A549 (cell line): ENCODE measurements around the gene DLG1. TPM values are rescaled to one million over a fixed set of nuclear protein-coding genes. Genes with fewer than 3 reads are reported as not detected.

Experiments used
- ATAC-seq, 2 experiments: fragments of 200-7000 bp in 1 of 2; fragments of >200 bp in 1 of 2; cut with Nextera tagmentation in 1 of 2; cut with Tn5 transposase in 1 of 2; 3 replicates each; pipeline versions ENCODE4 v1.8.0 to v1.9.1; 2018 to 2020; ENCODE audit warnings: mild to moderate bottlenecking in 1 of 2, moderate library complexity in 1 of 2
- CTCF ChIA-PET: fragments of 300-600 bp; sonication (Branson Sonifier 250); formaldehyde crosslinking; extraction: SDS; loops from one replicate; lab custom pipeline; 2021; ENCODE audit warnings: antibody characterized with exemption, inconsistent platforms; lab: Yijun Ruan, JAX
- POLR2A ChIA-PET: fragments of 350-600 bp; formaldehyde crosslinking; extraction: SDS; loops from one replicate; lab custom pipeline; 2021; ENCODE audit warnings: antibody characterized with exemption, inconsistent platforms; lab: Yijun Ruan, JAX
- DNase-seq, 2 experiments: peaks; one replicate each; pipeline versions ENCODE4 v3.0.0 to v3.0.0-alpha.2; 2011 to 2016; ENCODE audit warnings: low read depth in 1 of 2, low spot score in 1 of 2
- FAIRE-seq: peaks from 2 replicates; lab custom pipeline; 2011; peaks lifted over from hg19 to GRCh38; lab: Jason Lieb, UNC
- H3K27ac ChIP-seq, 2 experiments: fragments of >200 bp; sonication (Bioruptor Twin); formaldehyde crosslinking; 3 replicates each; pipeline ENCODE4 v1.5.1; 2016 to 2017
- H3K4me1 ChIP-seq: fragments of >200 bp; sonication (Bioruptor Twin); formaldehyde crosslinking; 3 replicates; pipeline ENCODE4 v1.6.1; 2016
- H3K4me2 ChIP-seq: fragments of >200 bp; sonication (Bioruptor Twin); formaldehyde crosslinking; 3 replicates; pipeline ENCODE4 v1.6.1; 2016
- H3K4me3 ChIP-seq: fragments of >200 bp; sonication (Bioruptor Twin); formaldehyde crosslinking; 3 replicates; pipeline ENCODE4 v1.5.1; 2016
- H3K9me3 ChIP-seq: fragments of >200 bp; sonication (Bioruptor Twin); formaldehyde crosslinking; 3 replicates; pipeline ENCODE4 v1.6.1; 2016
- CBX2 ChIP-seq: fragments of 200-600 bp; sonication (generic); IDR thresholded peaks from 2 replicates; pipeline ENCODE4 v1.6.1; 2016; ENCODE audit warnings: low read depth, mild to moderate bottlenecking, borderline replicate concordance
- CBX8 ChIP-seq: fragments of 200-600 bp; sonication (generic); IDR thresholded peaks from 2 replicates; pipeline ENCODE4 v1.6.1; 2016
- CEBPB ChIP-seq, 2 experiments: fragments of >200 bp in 1 of 2; sonication (Bioruptor Twin) in 1 of 2; formaldehyde crosslinking in 1 of 2; IDR thresholded peaks; 2 replicates each; pipeline ENCODE4 v1.6.1; 2012 to 2016
- CHD2 ChIP-seq: fragments of 150-350 bp; IDR thresholded peaks from 2 replicates; pipeline ENCODE4 v1.6.1; 2014; ENCODE audit warnings: low read length; ENCODE audit not compliant: partially characterized antibody
- GATA3 ChIP-seq: IDR thresholded peaks from 2 replicates; pipeline ENCODE4 v1.6.1; 2012; ENCODE audit warnings: borderline replicate concordance
- HEYL ChIP-seq: fragments of 250-450 bp; sonication (Bioruptor Pico); IDR thresholded peaks from 2 replicates; pipeline ENCODE4 v1.8.0; 2021; ENCODE audit warnings: mild to moderate bottlenecking, moderate library complexity
- JUN ChIP-seq, 2 experiments: fragments of >200 bp; sonication (Bioruptor Twin); formaldehyde crosslinking; IDR thresholded peaks; 2 replicates in 1 of 2; 3 replicates in 1 of 2; pipeline ENCODE4 v1.6.1; 2016 to 2017
- KDM5A ChIP-seq: fragments of 200-600 bp; sonication (generic); IDR thresholded peaks from 2 replicates; pipeline ENCODE4 v1.6.1; 2016; ENCODE audit warnings: antibody characterized with exemption, mild to moderate bottlenecking
- MAFK ChIP-seq: fragments of 450-650 bp; IDR thresholded peaks from 2 replicates; pipeline ENCODE4 v1.6.1; 2014; ENCODE audit not compliant: partially characterized antibody
- RFX5 ChIP-seq: fragments of 450-650 bp; IDR thresholded peaks from 2 replicates; pipeline ENCODE4 v1.7.1; 2014; ENCODE audit warnings: antibody characterized with exemption, mild to moderate bottlenecking, moderate library complexity
- RNF2 ChIP-seq: fragments of 200-600 bp; sonication (generic); IDR thresholded peaks from 2 replicates; pipeline ENCODE4 v1.6.1; 2016; ENCODE audit warnings: low read depth, mild to moderate bottlenecking, antibody characterized with exemption, moderate library complexity, borderline replicate concordance
- TFCP2L1 ChIP-seq: fragments of 250-450 bp; sonication (Bioruptor Pico); IDR thresholded peaks from 2 replicates; pipeline ENCODE4 v1.5.0; 2021; ENCODE audit warnings: mild to moderate bottlenecking
- ZFP36 ChIP-seq: fragments of 450-650 bp; IDR thresholded peaks from 2 replicates; pipeline ENCODE4 v1.6.1; 2014; ENCODE audit warnings: borderline replicate concordance; ENCODE audit not compliant: partially characterized antibody
- ZSCAN20 ChIP-seq: fragments of 250-450 bp; sonication (Bioruptor Pico); IDR thresholded peaks from 2 replicates; pipeline ENCODE4 v1.8.0; 2022; ENCODE audit warnings: mild to moderate bottlenecking, moderate library complexity
- WGBS: methylation state at CpG from one replicate; pipeline ENCODE4 v1.1.6; 2017; ENCODE audit errors: missing lambda C conversion rate; 5-methylcytosine and 5-hydroxymethylcytosine counted together
- polyA plus RNA-seq, 4 experiments: library from polyadenylated mRNA; depleted of rRNA in 3 of 4; stranded (reverse); fragments of >200 nt; fragmentation: RNase III in 1 of 4; extraction: RNeasy Plus Mini Kit Qiagen cat#74134 plus additional on column Dnase treatment in 1 of 4; gene quantifications; 2 replicates in 3 of 4; 3 replicates in 1 of 4; pipeline ENCODE4 v1.2.3, GENCODE V29; 2011 to 2017
- TF ChIP-seq, protein P1 (sequence below): IDR thresholded peaks from 2 replicates; pipeline ENCODE4 v1.6.1; 2012
- TF ChIP-seq, protein P2 (sequence below): IDR thresholded peaks from 2 replicates; pipeline ENCODE4 v1.6.1; 2012; ENCODE audit warnings: low read depth, borderline replicate concordance
- TF ChIP-seq, protein P3 (sequence below): fragments of 200-600 bp; sonication (generic); IDR thresholded peaks from 2 replicates; pipeline ENCODE4 v1.6.1; 2016; ENCODE audit warnings: antibody characterized with exemption, mild to moderate bottlenecking, moderate library complexity
- TF ChIP-seq, protein P4 (sequence below): fragments of >200 bp; sonication (Bioruptor Twin); formaldehyde crosslinking; IDR thresholded peaks from 3 replicates; pipeline ENCODE4 v1.6.1; 2016
- TF ChIP-seq, protein P5 (sequence below): IDR thresholded peaks from 2 replicates; pipeline ENCODE4 v1.6.1; 2012

Gene DLG1
- polyA plus RNA-seq, 2 of the 4 experiments (the other 2 are of a cell fraction) = 27.0 to 33.9 TPM

DNA sequence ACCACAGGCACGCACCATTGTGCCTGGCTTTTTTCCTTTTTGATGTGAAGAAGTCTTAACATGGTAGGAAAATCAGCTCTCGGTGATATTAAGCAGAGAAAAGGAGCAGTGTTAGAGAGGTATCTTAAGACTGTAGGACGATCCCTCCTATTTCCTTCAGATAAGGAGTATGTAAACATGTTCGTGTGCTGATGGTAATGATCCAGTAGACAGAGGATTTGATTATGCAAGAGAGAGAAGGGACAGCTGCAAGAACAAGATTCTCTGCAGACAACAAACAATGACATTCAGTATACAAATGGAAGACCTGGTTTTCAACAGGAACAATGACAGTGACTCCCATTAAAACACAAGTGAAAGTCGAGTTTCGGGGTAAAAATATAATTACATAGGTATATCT lies 173.7 kb downstream of the DLG1 start:
- Histone ChIP-seq H3K4me1 (no peaks in the 10 kb centered on the region), H3K27ac (no peak overlapping the region), H3K4me2 (no peak overlapping the region), H3K9me3 (no peaks in the 10 kb centered on the region)
- ChIA-PET POLR2A (no interaction called here), CTCF (no interaction called here)
- 87% methylated on average over 6 of the region's 6 CpGs for WGBS
- TF ChIP-seq GATA3 (no peak), KDM5A (no peak), ZFP36 (no peak), RFX5 (no peak), MAFK (no peak), TFCP2L1 (CRISPR knock-in tag) (no peak), CBX2 (no peak), ZSCAN20 (no peak), CHD2 (no peak), JUN (IDR thresholded peaks at IDR 0.05) (no peak), CEBPB (IDR thresholded peaks at IDR 0.05) (no peak), HEYL (no peak), RNF2 (no peak), CBX8 (no peak)
- TF ChIP-seq, protein P1, sequence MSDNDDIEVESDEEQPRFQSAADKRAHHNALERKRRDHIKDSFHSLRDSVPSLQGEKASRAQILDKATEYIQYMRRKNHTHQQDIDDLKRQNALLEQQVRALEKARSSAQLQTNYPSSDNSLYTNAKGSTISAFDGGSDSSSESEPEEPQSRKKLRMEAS = no peak
- TF ChIP-seq, protein P2, sequence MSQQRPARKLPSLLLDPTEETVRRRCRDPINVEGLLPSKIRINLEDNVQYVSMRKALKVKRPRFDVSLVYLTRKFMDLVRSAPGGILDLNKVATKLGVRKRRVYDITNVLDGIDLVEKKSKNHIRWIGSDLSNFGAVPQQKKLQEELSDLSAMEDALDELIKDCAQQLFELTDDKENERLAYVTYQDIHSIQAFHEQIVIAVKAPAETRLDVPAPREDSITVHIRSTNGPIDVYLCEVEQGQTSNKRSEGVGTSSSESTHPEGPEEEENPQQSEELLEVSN = no peak
- TF ChIP-seq, protein P3, sequence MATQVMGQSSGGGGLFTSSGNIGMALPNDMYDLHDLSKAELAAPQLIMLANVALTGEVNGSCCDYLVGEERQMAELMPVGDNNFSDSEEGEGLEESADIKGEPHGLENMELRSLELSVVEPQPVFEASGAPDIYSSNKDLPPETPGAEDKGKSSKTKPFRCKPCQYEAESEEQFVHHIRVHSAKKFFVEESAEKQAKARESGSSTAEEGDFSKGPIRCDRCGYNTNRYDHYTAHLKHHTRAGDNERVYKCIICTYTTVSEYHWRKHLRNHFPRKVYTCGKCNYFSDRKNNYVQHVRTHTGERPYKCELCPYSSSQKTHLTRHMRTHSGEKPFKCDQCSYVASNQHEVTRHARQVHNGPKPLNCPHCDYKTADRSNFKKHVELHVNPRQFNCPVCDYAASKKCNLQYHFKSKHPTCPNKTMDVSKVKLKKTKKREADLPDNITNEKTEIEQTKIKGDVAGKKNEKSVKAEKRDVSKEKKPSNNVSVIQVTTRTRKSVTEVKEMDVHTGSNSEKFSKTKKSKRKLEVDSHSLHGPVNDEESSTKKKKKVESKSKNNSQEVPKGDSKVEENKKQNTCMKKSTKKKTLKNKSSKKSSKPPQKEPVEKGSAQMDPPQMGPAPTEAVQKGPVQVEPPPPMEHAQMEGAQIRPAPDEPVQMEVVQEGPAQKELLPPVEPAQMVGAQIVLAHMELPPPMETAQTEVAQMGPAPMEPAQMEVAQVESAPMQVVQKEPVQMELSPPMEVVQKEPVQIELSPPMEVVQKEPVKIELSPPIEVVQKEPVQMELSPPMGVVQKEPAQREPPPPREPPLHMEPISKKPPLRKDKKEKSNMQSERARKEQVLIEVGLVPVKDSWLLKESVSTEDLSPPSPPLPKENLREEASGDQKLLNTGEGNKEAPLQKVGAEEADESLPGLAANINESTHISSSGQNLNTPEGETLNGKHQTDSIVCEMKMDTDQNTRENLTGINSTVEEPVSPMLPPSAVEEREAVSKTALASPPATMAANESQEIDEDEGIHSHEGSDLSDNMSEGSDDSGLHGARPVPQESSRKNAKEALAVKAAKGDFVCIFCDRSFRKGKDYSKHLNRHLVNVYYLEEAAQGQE = no peak
- TF ChIP-seq, protein P4, sequence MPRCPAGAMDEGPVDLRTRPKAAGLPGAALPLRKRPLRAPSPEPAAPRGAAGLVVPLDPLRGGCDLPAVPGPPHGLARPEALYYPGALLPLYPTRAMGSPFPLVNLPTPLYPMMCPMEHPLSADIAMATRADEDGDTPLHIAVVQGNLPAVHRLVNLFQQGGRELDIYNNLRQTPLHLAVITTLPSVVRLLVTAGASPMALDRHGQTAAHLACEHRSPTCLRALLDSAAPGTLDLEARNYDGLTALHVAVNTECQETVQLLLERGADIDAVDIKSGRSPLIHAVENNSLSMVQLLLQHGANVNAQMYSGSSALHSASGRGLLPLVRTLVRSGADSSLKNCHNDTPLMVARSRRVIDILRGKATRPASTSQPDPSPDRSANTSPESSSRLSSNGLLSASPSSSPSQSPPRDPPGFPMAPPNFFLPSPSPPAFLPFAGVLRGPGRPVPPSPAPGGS = no peak
- TF ChIP-seq, protein P5, sequence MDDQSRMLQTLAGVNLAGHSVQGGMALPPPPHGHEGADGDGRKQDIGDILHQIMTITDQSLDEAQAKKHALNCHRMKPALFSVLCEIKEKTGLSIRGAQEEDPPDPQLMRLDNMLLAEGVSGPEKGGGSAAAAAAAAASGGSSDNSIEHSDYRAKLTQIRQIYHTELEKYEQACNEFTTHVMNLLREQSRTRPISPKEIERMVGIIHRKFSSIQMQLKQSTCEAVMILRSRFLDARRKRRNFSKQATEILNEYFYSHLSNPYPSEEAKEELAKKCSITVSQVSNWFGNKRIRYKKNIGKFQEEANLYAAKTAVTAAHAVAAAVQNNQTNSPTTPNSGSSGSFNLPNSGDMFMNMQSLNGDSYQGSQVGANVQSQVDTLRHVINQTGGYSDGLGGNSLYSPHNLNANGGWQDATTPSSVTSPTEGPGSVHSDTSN = no peak
- TF ChIP-seq, all 56 proteins: peak for 0
- DNase-seq = no peak
- FAIRE-seq = no peak
- no peak for ATAC-seq
- no peak overlapping the region for H3K4me3 ChIP-seq

DNA sequence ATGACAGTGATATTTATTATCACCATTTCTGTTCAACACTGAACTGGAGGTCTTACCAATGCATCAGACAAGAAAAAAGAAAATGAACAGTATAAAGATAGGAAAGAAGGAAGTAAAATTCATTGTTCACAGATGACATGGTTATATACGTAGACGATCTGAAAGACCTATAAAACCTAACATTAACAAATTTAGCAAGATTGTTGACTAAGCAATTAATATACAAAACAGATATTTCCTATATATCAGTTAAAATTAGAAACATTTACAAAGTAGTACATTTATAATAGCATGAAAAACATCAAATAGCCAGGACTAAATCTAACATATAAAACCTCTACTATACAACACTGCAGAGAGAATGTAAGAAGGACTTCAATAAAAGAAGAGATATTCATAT lies 176.0 kb downstream of the DLG1 start:
- Histone ChIP-seq H3K27ac (no peak overlapping the region), H3K4me3 (no peak overlapping the region), H3K4me1 (peaks cover 7% of the 10 kb centered on the region), H3K4me2 (no peak overlapping the region), H3K9me3 (no peaks in the 10 kb centered on the region)
- ATAC-seq = no peak
- no peak for FAIRE-seq
- ChIA-PET CTCF (no interaction called here), POLR2A (no interaction called here)
- no peak for TF ChIP-seq ZFP36
- TF ChIP-seq MAFK = peak; percentile 38
- no peak for DNase-seq
- WGBS = 83% methylated on average over 2 of the region's 2 CpGs
